ENCODE data around the gene SLC6A9. TPM values are rescaled to one million over a fixed set of nuclear protein-coding genes. Genes with fewer than 3 reads are reported as not detected.

Gene SLC6A9
- total RNA-seq, 1 experiment from 2014 or later: 12.8 TPM

DNA sequence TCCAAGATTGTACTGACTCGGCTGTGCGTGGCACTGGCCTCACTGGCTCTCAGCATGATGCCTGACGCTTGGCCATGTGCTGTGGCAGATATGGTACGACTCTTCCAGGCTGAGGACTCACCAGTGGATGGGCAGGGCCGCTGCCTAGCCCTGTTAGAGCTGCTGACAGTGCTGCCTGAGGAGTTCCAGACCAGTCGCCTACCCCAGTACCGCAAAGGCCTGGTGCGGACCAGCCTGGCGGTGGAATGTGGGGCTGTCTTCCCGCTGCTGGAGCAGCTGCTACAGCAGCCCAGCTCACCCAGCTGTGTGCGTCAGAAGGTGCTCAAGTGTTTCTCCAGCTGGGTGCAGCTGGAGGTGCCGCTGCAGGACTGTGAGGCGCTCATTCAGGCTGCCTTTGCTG lies 81.6 kb downstream of the SLC6A9 start:
- H3K27ac ChIP-seq (ENCODE audit: low read depth, low read length): no peak overlapping the region

More for the DNA sequence above, 81.6 kb downstream of the SLC6A9 start:
- no peak for TF ChIP-seq YY1 (IDR thresholded peaks at IDR 0.05; ENCODE audit: extremely low read depth, insufficient replicate concordance, low read depth, low read length)
- TF ChIP-seq POLR2AphosphoS5 (IDR thresholded peaks at IDR 0.05; ENCODE audit: low read depth, low read length): no peak
- TF ChIP-seq TCF7L2 (IDR thresholded peaks at IDR 0.05; ENCODE audit: borderline replicate concordance, extremely low read depth, insufficient read depth, insufficient read length): no peak
- TF ChIP-seq REST (IDR thresholded peaks at IDR 0.05; ENCODE audit: low read depth): no peak
- TF ChIP-seq ZNF274 (IDR thresholded peaks at IDR 0.05; ENCODE audit: low read depth, low read length): no peak
- no peak for TF ChIP-seq POLR2A (IDR thresholded peaks at IDR 0.05; ENCODE audit: borderline replicate concordance, extremely low read depth, insufficient read depth, insufficient read length)
- no peak for TF ChIP-seq EGR1 (IDR thresholded peaks at IDR 0.05; ENCODE audit: low read depth)
- TF ChIP-seq FOSL1 (IDR thresholded peaks at IDR 0.05; ENCODE audit: low read depth): no peak
- no peak for TF ChIP-seq JUND (IDR thresholded peaks at IDR 0.05)
- BruUV-seq (replicated peaks): no TSS peak
- Histone ChIP-seq H3K4me3 (replicated peaks in 1 of 2; ENCODE audit: low read depth in 1 of 2, low read length in 2 of 2) (no peak overlapping the region), H3K79me2 (ENCODE audit: insufficient read depth, low read length) (peaks cover 11% of the 10 kb centered on the region), H3K9ac (ENCODE audit: low read length) (no peak overlapping the region), H3K36me3 (ENCODE audit: control insufficient read depth in 1 of 2, insufficient read depth in 2 of 2, low read length in 2 of 2) (0 out of 4 replicates have a peak, but pooled peaks cover 0 to 3% of the 10 kb centered on the region in 2 experiments), H3K4me2 (ENCODE audit: low read length) (no peak overlapping the region), H2AFZ (ENCODE audit: low read depth, low read length, poor library complexity, severe bottlenecking) (no peak overlapping the region), H3K4me1 (ENCODE audit: control insufficient read depth in 1 of 2, insufficient read depth in 2 of 2, low read length in 2 of 2) (peaks cover 10 to 23% of the 10 kb centered on the region in 2 experiments; a peak in 3 of 4 replicates), H3K9me3 (ENCODE audit: control insufficient read depth in 1 of 2, insufficient read depth in 1 of 2, low read depth in 1 of 2, low read length in 2 of 2) (no peaks in the 10 kb centered on the region), H4K20me1 (ENCODE audit: insufficient read depth) (no peaks in the 10 kb centered on the region), H3K27me3 (ENCODE audit: insufficient read depth, low read length) (no peaks in the 10 kb centered on the region), H3K9me2 (ENCODE audit: insufficient read depth) (no peaks in the 10 kb centered on the region)
- intact Hi-C loops (cut with micrococcal nuclease): no loop called here
- ATAC-seq (no peak), DNase-seq (ENCODE audit: low read depth, low spot score) (no peak)
- ChIA-PET RAD21 (ENCODE audit: low non-redundant PET in 1 of 2, low total read pairs in 2 of 2, uncharacterized antibody in 2 of 2, unreplicated experiment in 2 of 2) (no interaction called here), CTCF (interaction anchor here (9.8 kb wide), 1 partner anchor 17 kb away, joined by 130 read pairs; the partner anchor contains the start of gene ARTN), POLR2A (no interaction called here)

Data from HCT116 (cell line).